RWPE2 (cell line): ENCODE results near the gene SCO1.
A peak's percentile ranks its signal among the peaks of the same experiment; 100 is the strongest.

Source experiments
- ATAC-seq: fragments of 200-7000 bp; cut with Tn5 transposase; 3 replicates; pipeline ENCODE4 v1.9.1; 2021; ENCODE audit warnings: low read depth
- DNase-seq: peaks from one replicate; pipeline ENCODE4 v3.0.0-alpha.2; 2020; ENCODE audit warnings: low spot score
- H3K27ac ChIP-seq: fragments of 450-650 bp; 2 replicates; pipeline ENCODE4 v1.5.1; 2017; ENCODE audit warnings: mild to moderate bottlenecking; ENCODE audit not compliant: poor library complexity, severe bottlenecking
- H3K27me3 ChIP-seq: fragments of 250-450 bp; sonication (Bioruptor Pico); 2 replicates; pipeline ENCODE4 v1.5.1; 2021; ENCODE audit warnings: mild to moderate bottlenecking, moderate library complexity; ENCODE audit not compliant: insufficient read depth, poor library complexity, severe bottlenecking
- H3K36me3 ChIP-seq: fragments of 250-450 bp; sonication (Bioruptor Pico); 2 replicates; pipeline ENCODE4 v1.5.1; 2020; ENCODE audit warnings: low read depth, mild to moderate bottlenecking, moderate library complexity
- H3K4me1 ChIP-seq: fragments of 250-450 bp; sonication (Bioruptor Pico); 2 replicates; pipeline ENCODE4 v1.5.1; 2021; ENCODE audit warnings: mild to moderate bottlenecking, moderate library complexity; ENCODE audit not compliant: insufficient read depth, poor library complexity, severe bottlenecking
- H3K4me3 ChIP-seq: fragments of 250-450 bp; sonication (Bioruptor Pico); 2 replicates; pipeline ENCODE4 v1.5.1; 2021; ENCODE audit warnings: mild to moderate bottlenecking, moderate library complexity; ENCODE audit not compliant: severe bottlenecking
- H3K9me3 ChIP-seq: fragments of 250-450 bp; sonication (Bioruptor Pico); 2 replicates; pipeline ENCODE4 v1.5.1; 2021; ENCODE audit warnings: mild to moderate bottlenecking, moderate library complexity; ENCODE audit not compliant: severe bottlenecking
- CTCF ChIP-seq: fragments of 450-650 bp; IDR thresholded peaks from one replicate; pipeline ENCODE4 v1.5.1; 2017; ENCODE audit warnings: mild to moderate bottlenecking, moderate library complexity; ENCODE audit not compliant: poor library complexity, severe bottlenecking

The SCO1 gene

GRCh38 chr17:10629706-10630105, 67.6 kb downstream of the SCO1 start:
- Histone ChIP-seq H3K4me3 (no peak overlapping the region), H3K9me3 (no peaks in the 10 kb centered on the region), H3K27me3 (no peaks in the 10 kb centered on the region), H3K27ac (no peak overlapping the region), H3K4me1 (no peaks in the 10 kb centered on the region), H3K36me3 (no peaks in the 10 kb centered on the region)
- TF ChIP-seq CTCF: no peak
- DNase-seq: no peak
- ATAC-seq: no peak

- TF ChIP-seq CTCF: peak; percentile 22
- H3K27me3 ChIP-seq: no peaks in the 10 kb centered on the region
- no peaks in the 10 kb centered on the region for H3K4me1 ChIP-seq
- no peaks in the 10 kb centered on the region for H3K36me3 ChIP-seq
- no peak overlapping the region for H3K4me3 ChIP-seq
- ATAC-seq (no peak), DNase-seq (no peak)
- no peaks in the 10 kb centered on the region for H3K9me3 ChIP-seq
- no peak overlapping the region for H3K27ac ChIP-seq
Measured at GRCh38 chr17:10628756-10629155, 68.6 kb downstream of the SCO1 start.

GRCh38 chr17:10626390-10626789, 70.9 kb downstream of the SCO1 start:
- ATAC-seq: no peak

GRCh38 chr17:10624969-10625368, 72.4 kb downstream of the SCO1 start:
- no peak for DNase-seq
- H3K27me3 ChIP-seq: no peaks in the 10 kb centered on the region
- H3K36me3 ChIP-seq: no peaks in the 10 kb centered on the region
- ATAC-seq: no peak
- H3K27ac ChIP-seq: no peak overlapping the region
- H3K9me3 ChIP-seq: no peaks in the 10 kb centered on the region
- TF ChIP-seq CTCF: no peak
- no peak overlapping the region for H3K4me3 ChIP-seq
- H3K4me1 ChIP-seq: peaks cover 17% of the 10 kb centered on the region

More at GRCh38 chr17:10626390-10626789, 70.9 kb downstream of the SCO1 start:
- Histone ChIP-seq H3K9me3 (no peaks in the 10 kb centered on the region), H3K4me3 (no peak overlapping the region), H3K36me3 (no peaks in the 10 kb centered on the region), H3K4me1 (peaks cover 17% of the 10 kb centered on the region), H3K27me3 (no peaks in the 10 kb centered on the region), H3K27ac (no peak overlapping the region)
- TF ChIP-seq CTCF: no peak
- no peak for DNase-seq

- no peaks in the 10 kb centered on the region for H3K36me3 ChIP-seq
- DNase-seq (no peak), ATAC-seq (no peak)
- no peak for TF ChIP-seq CTCF
- H3K4me3 ChIP-seq: no peak overlapping the region
- H3K27ac ChIP-seq: peak overlapping the region; percentile 64
- peaks cover 17% of the 10 kb centered on the region for H3K4me1 ChIP-seq
- no peaks in the 10 kb centered on the region for H3K9me3 ChIP-seq
- no peaks in the 10 kb centered on the region for H3K27me3 ChIP-seq
Measured at GRCh38 chr17:10623737-10624338, 73.5 kb downstream of the SCO1 start.
